OCI-LY3 (cell line): Measurements from ENCODE around the gene PSME1.

Experiments used
- H2AFZ ChIP-seq: fragments of 200-600, 300-600 bp; shearing (Covaris generic); 2 replicates; pipeline ENCODE4 v1.6.0; 2014; ENCODE audit warnings: antibody characterized with exemption, low read depth, low read length
- H3K27ac ChIP-seq: fragments of 200-600, 300-600 bp; sonication (generic); 2 replicates; pipeline ENCODE4 v1.5.1; 2014; ENCODE audit warnings: mild to moderate bottlenecking, low read length, moderate library complexity, mixed read lengths
- H3K27me3 ChIP-seq: fragments of 200-600, 300-600 bp; sonication (generic); 2 replicates; pipeline ENCODE4 v1.6.1; 2014; ENCODE audit warnings: low read depth, low read length, mixed read lengths
- H3K36me3 ChIP-seq: fragments of 200-600, 300-600 bp; sonication (generic); replicated peaks from 2 replicates; pipeline ENCODE3; 2014; ENCODE audit warnings: low read depth, low read length, mixed read lengths
- H3K4me1 ChIP-seq: fragments of 300-600, 200-600 bp; sonication (generic); 2 replicates; pipeline ENCODE4 v1.6.1; 2014; ENCODE audit warnings: low read length, mixed read lengths
- H3K4me2 ChIP-seq: fragments of 200-600, 300-600 bp; sonication (generic); 2 replicates; pipeline ENCODE4 v1.6.1; 2014; ENCODE audit warnings: low read length, mixed read lengths
- H3K4me3 ChIP-seq: fragments of 300-600, 200-600 bp; sonication (generic); 2 replicates; pipeline ENCODE4 v1.5.1; 2014; ENCODE audit warnings: antibody characterized with exemption, mild to moderate bottlenecking, low read length, moderate library complexity
- H3K79me2 ChIP-seq: fragments of 300-600, 200-600 bp; shearing (Covaris generic); 2 replicates; pipeline ENCODE4 v1.6.1; 2014; ENCODE audit warnings: mild to moderate bottlenecking, low read length, mixed read lengths
- H3K9ac ChIP-seq: fragments of 300-600, 200-600 bp; shearing (Covaris generic); 2 replicates; pipeline ENCODE4 v1.6.0; 2014; ENCODE audit warnings: mild to moderate bottlenecking, low read length, moderate library complexity
- H3K9me3 ChIP-seq: fragments of 200-600, 300-600 bp; shearing (Covaris generic); 2 replicates; pipeline ENCODE4 v1.6.1; 2014; ENCODE audit warnings: low read length, mixed read lengths; ENCODE audit not compliant: insufficient read depth
- H4K20me1 ChIP-seq: fragments of 200-600, 300-600 bp; sonication (generic); 2 replicates; pipeline ENCODE4 v1.6.1; 2016; ENCODE audit warnings: low read length, mixed read lengths; ENCODE audit not compliant: insufficient read depth
- EZH2phosphoT487 ChIP-seq: fragments of 200-600 bp; shearing (Covaris generic); IDR thresholded peaks from 2 replicates; pipeline ENCODE4 v1.6.1; 2018; ENCODE audit warnings: antibody characterized with exemption, mixed run types, low read depth
- TF ChIP-seq, protein P1 (sequence below): fragments of 200-600, 300-600 bp; sonication (generic); IDR thresholded peaks from 2 replicates; pipeline ENCODE4 v1.5.1; 2014; ENCODE audit warnings: antibody characterized with exemption, low read length, low read depth

PSME1 gene

DNA sequence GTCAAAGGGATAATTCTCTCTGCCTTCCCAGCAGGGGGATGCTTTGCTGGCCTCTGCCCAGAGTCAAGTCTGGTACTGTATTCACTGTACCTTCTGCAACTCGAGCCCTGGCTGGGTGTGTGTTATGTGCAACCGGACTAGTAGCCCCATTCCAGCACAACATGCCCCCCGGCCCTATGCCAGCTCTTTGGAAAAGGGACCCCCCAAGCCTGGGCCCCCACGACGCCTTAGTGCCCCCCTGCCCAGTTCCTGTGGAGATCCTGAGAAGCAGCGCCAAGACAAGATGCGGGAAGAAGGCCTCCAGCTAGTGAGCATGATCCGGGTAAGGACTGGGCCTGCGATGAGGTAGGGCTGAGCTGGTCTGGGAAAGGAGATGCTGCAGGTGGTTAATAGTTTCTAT, 14.6 kb downstream of the PSME1 start:
- H3K4me1 ChIP-seq, result peaks cover 10% of the 10 kb centered on the region
- no peaks in the 10 kb centered on the region for H3K27me3 ChIP-seq
- H2AFZ ChIP-seq, result no peak overlapping the region
- H3K27ac ChIP-seq, result no peak overlapping the region
- H3K79me2 ChIP-seq, result peaks cover 30% of the 10 kb centered on the region
- H3K4me3 ChIP-seq, result no peak overlapping the region
- TF ChIP-seq, protein P1, sequence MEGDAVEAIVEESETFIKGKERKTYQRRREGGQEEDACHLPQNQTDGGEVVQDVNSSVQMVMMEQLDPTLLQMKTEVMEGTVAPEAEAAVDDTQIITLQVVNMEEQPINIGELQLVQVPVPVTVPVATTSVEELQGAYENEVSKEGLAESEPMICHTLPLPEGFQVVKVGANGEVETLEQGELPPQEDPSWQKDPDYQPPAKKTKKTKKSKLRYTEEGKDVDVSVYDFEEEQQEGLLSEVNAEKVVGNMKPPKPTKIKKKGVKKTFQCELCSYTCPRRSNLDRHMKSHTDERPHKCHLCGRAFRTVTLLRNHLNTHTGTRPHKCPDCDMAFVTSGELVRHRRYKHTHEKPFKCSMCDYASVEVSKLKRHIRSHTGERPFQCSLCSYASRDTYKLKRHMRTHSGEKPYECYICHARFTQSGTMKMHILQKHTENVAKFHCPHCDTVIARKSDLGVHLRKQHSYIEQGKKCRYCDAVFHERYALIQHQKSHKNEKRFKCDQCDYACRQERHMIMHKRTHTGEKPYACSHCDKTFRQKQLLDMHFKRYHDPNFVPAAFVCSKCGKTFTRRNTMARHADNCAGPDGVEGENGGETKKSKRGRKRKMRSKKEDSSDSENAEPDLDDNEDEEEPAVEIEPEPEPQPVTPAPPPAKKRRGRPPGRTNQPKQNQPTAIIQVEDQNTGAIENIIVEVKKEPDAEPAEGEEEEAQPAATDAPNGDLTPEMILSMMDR, result no peak
- no peak for TF ChIP-seq EZH2phosphoT487
- H4K20me1 ChIP-seq, result 0 out of 2 replicates have a peak, but pooled peaks cover 2% of the 10 kb centered on the region
- no peak overlapping the region for H3K4me2 ChIP-seq
- no peak overlapping the region for H3K9ac ChIP-seq
- H3K36me3 ChIP-seq, result peaks cover 41% of the 10 kb centered on the region
- H3K9me3 ChIP-seq, result no peaks in the 10 kb centered on the region

DNA sequence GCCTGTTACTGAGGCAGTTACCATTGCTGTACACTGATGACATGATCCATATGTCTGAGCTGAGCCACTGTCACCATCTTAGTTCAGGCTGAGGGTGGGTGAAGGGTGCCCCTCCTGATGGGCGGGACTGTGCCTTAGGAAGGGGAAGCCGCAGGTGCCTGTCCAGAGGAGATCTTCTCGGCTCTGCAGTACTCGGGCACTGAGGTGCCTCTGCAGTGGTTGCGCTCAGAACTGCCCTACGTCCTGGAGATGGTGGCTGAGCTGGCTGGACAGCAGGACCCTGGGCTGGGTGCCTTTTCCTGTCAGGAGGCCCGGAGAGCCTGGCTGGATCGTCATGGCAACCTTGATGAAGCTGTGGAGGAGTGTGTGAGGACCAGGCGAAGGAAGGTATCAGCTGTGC, 15.0 kb downstream of the PSME1 start:
- Histone ChIP-seq H3K36me3 (peaks cover 46% of the 10 kb centered on the region), H3K9ac (no peak overlapping the region), H3K9me3 (no peaks in the 10 kb centered on the region), H3K27ac (no peak overlapping the region), H4K20me1 (0 out of 2 replicates have a peak, but pooled peaks cover 2% of the 10 kb centered on the region), H3K79me2 (peaks cover 25% of the 10 kb centered on the region), H3K4me2 (no peak overlapping the region), H3K4me1 (peaks cover 7% of the 10 kb centered on the region), H2AFZ (no peak overlapping the region), H3K4me3 (no peak overlapping the region), H3K27me3 (no peaks in the 10 kb centered on the region)
- TF ChIP-seq, protein P1, result no peak
- TF ChIP-seq EZH2phosphoT487, result no peak

DNA sequence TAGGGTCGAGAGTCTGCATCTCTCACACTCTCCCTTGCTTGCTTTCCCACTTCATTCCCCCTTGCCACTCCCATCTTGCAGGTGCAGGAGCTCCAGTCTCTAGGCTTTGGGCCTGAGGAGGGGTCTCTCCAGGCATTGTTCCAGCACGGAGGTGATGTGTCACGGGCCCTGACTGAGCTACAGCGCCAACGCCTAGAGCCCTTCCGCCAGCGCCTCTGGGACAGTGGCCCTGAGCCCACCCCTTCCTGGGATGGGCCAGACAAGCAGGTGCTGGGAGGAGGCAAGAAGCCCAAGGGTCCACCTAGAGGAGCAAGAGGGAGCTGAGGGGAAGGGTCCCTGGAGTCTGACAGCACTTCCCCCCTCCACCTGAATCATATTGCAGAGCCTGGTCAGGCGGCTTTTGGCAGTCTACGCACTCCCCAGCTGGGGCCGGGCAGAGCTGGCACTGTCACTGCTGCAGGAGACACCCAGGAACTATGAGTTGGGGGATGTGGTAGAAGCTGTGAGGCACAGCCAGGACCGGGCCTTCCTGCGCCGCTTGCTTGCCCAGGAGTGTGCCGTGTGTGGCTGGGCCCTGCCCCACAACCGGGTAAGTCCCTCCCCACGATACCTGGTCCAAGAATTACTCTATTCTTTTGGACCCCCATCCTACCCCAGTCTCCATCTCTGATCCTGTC, 15.5 kb downstream of the PSME1 start:
- Histone ChIP-seq H3K4me2 (no peak overlapping the region), H3K9me3 (no peaks in the 10 kb centered on the region), H3K36me3 (peaks cover 46% of the 10 kb centered on the region), H3K9ac (no peak overlapping the region), H2AFZ (no peak overlapping the region), H3K27ac (no peak overlapping the region), H4K20me1 (0 out of 2 replicates have a peak, but pooled peaks cover 2% of the 10 kb centered on the region), H3K79me2 (peaks cover 22% of the 10 kb centered on the region), H3K27me3 (no peaks in the 10 kb centered on the region), H3K4me1 (peaks cover 7% of the 10 kb centered on the region), H3K4me3 (no peak overlapping the region)
- TF ChIP-seq, protein P1, result no peak
- TF ChIP-seq EZH2phosphoT487, result no peak

DNA sequence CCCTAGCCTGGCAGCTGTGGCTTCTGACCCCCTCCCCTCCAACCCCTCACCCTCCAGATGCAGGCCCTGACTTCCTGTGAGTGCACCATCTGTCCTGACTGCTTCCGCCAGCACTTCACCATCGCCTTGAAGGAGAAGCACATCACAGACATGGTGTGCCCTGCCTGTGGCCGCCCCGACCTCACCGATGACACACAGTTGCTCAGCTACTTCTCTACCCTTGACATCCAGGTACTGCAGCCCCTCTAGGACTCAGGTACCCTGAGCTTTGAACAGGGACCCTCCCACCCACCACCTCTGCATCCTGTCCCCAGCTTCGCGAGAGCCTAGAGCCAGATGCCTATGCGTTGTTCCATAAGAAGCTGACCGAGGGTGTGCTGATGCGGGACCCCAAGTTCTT, 19.1 kb downstream of the PSME1 start:
- Histone ChIP-seq H3K4me1 (0 out of 2 replicates have a peak, but pooled peaks cover under 1% of the 10 kb centered on the region), H3K4me2 (no peak overlapping the region), H3K9ac (no peak overlapping the region), H3K36me3 (peaks cover 54% of the 10 kb centered on the region), H3K27ac (no peak overlapping the region), H3K4me3 (no peak overlapping the region), H3K79me2 (no peaks in the 10 kb centered on the region), H4K20me1 (no peaks in the 10 kb centered on the region), H3K27me3 (no peaks in the 10 kb centered on the region), H2AFZ (no peak overlapping the region), H3K9me3 (no peaks in the 10 kb centered on the region)
- TF ChIP-seq, protein P1, result no peak
